Endothelial cell of umbilical vein (primary cell): ENCODE results near the gene MRPS34. TPM values are rescaled to one million over a fixed set of nuclear protein-coding genes. Genes with fewer than 3 reads are reported as not detected.

Experiments
- BruUV-seq: library from RNA; stranded (reverse); fragments of 400-500 nt; replicated peaks from 2 replicates; lab custom pipeline; 2021; lab: Mats Ljungman, UMichigan
- CTCF ChIA-PET: fragments of 300-600, 350-600 bp; sonication (Branson Sonifier 250); formaldehyde crosslinking; loops from one replicate; lab custom pipeline; 2021; ENCODE audit warnings: antibody characterized with exemption, inconsistent platforms; lab: Charles Lee
- POLR2A ChIA-PET: fragments of 300-600, 350-600 bp; sonication (Branson Sonifier 250); formaldehyde crosslinking; loops from one replicate; lab custom pipeline; 2021; ENCODE audit warnings: antibody characterized with exemption, inconsistent platforms; lab: Charles Lee
- DNase-seq: peaks from one replicate; pipeline ENCODE4 v3.0.0-alpha.2; 2011; ENCODE audit warnings: low read depth, low spot score
- FAIRE-seq: peaks from 2 replicates; lab custom pipeline; 2011; peaks lifted over from hg19 to GRCh38; lab: Jason Lieb, UNC
- H2AFZ ChIP-seq: 2 replicates; pipeline ENCODE4 v1.6.0; 2012; ENCODE audit warnings: low read depth, low read length, control low read depth, inconsistent platforms
- H3K27ac ChIP-seq: 2 replicates; pipeline ENCODE4 v1.5.1; 2011; ENCODE audit warnings: low read depth, mild to moderate bottlenecking, control low read depth, low read length, moderate library complexity; ENCODE audit not compliant: insufficient read depth
- H3K27me3 ChIP-seq, 2 experiments: 2 replicates each; pipeline versions ENCODE4 v1.6.0 to v1.6.1; 2011; ENCODE audit warnings: low read length in 2 of 2, mixed read lengths in 1 of 2; ENCODE audit not compliant: control insufficient read depth in 2 of 2, insufficient read depth in 2 of 2
- H3K36me3 ChIP-seq, 2 experiments: 2 replicates in 1 of 2; 3 replicates in 1 of 2; pipeline ENCODE4 v1.5.1; 2011; ENCODE audit warnings: low read length in 2 of 2, mild to moderate bottlenecking in 1 of 2, moderate library complexity in 1 of 2; ENCODE audit not compliant: control insufficient read depth in 2 of 2, insufficient read depth in 2 of 2; ENCODE audit errors: extremely low read depth in 1 of 2
- H3K4me1 ChIP-seq: 3 replicates; pipeline ENCODE4 v1.5.1; 2011; ENCODE audit warnings: mild to moderate bottlenecking, low read length; ENCODE audit not compliant: control insufficient read depth, insufficient read depth; ENCODE audit errors: extremely low read depth
- H3K4me2 ChIP-seq: 2 replicates; pipeline ENCODE4 v1.6.1; 2011; ENCODE audit warnings: low read length, control low read depth, mixed read lengths; ENCODE audit not compliant: insufficient read depth
- H3K4me3 ChIP-seq, 3 experiments: fragments of 200-600 bp in 1 of 3; sonication (generic), shearing (Covaris generic) in 1 of 3; replicated peaks in 1 of 3; 2 replicates each; pipeline ENCODE4 v1.5.1; 2011 to 2016; ENCODE audit warnings: control low read depth in 3 of 3, low read length in 3 of 3, mild to moderate bottlenecking in 2 of 3, inconsistent platforms in 1 of 3, low read depth in 1 of 3, moderate library complexity in 1 of 3; ENCODE audit not compliant: insufficient read depth in 1 of 3
- H3K79me2 ChIP-seq: 2 replicates; pipeline ENCODE4 v1.6.0; 2012; ENCODE audit warnings: low read length, inconsistent platforms; ENCODE audit not compliant: control insufficient read depth, insufficient read depth
- H3K9ac ChIP-seq: replicated peaks from 2 replicates; pipeline ENCODE3; 2011; ENCODE audit warnings: low read length, control low read depth; ENCODE audit not compliant: insufficient read depth; ENCODE audit errors: extremely low read depth
- H3K9me1 ChIP-seq: replicated peaks from 3 replicates; pipeline ENCODE4 v1.6.0; 2011; ENCODE audit warnings: mild to moderate bottlenecking, low read length; ENCODE audit not compliant: control insufficient read depth, insufficient read depth; ENCODE audit errors: extremely low read depth
- H3K9me3 ChIP-seq: replicated peaks from 2 replicates; pipeline ENCODE4 v1.5.1; 2012; ENCODE audit warnings: low read length, inconsistent platforms; ENCODE audit not compliant: control insufficient read depth, insufficient read depth
- H4K20me1 ChIP-seq: replicated peaks from 2 replicates; pipeline ENCODE3; 2011; ENCODE audit warnings: mild to moderate bottlenecking, low read length; ENCODE audit not compliant: control insufficient read depth, insufficient read depth; ENCODE audit errors: extremely low read depth
- CTCF ChIP-seq, 2 donors: IDR thresholded peaks; 1 replicate in 1 of 2; 2 replicates in 1 of 2; pipeline ENCODE4 v1.5.1; 2011; ENCODE audit warnings: low read length in 2 of 2, mild to moderate bottlenecking in 2 of 2, moderate library complexity in 2 of 2, control low read depth in 1 of 2, inconsistent platforms in 1 of 2, low read depth in 1 of 2; ENCODE audit not compliant: insufficient read depth in 1 of 2; ENCODE audit errors: extremely low read depth in 1 of 2
- EZH2 ChIP-seq: IDR thresholded peaks from 2 replicates; pipeline ENCODE4 v1.6.1; 2012; ENCODE audit warnings: borderline replicate concordance, low read depth, mild to moderate bottlenecking, moderate library complexity, low read length, inconsistent platforms; ENCODE audit not compliant: severe bottlenecking
- JUN ChIP-seq: IDR thresholded peaks from 2 replicates; pipeline ENCODE4 v1.6.1; 2011; ENCODE audit warnings: borderline replicate concordance, low read depth; ENCODE audit not compliant: insufficient read length, insufficient read depth
- MAX ChIP-seq: IDR thresholded peaks from 2 replicates; pipeline ENCODE4 v1.6.1; 2011; ENCODE audit not compliant: insufficient read depth, insufficient read length
- POLR2A ChIP-seq: IDR thresholded peaks from 2 replicates; pipeline ENCODE4 v1.6.1; 2012; ENCODE audit warnings: low read depth, mild to moderate bottlenecking, control low read depth, low read length
- dilution Hi-C: fragments of 300-500 bp; cut with MboI; formaldehyde crosslinking; loops from one replicate; pipeline ENCODE4 v1.15.0; 2019; ENCODE audit warnings: low sequenced_read_pairs; ENCODE audit not compliant: extremely low pct_ligation_motif_present
- intact Hi-C: fragments of 100-400 bp; cut with micrococcal nuclease; formaldehyde crosslinking; loops from one replicate; pipeline ENCODE4 v1.10.0; 2022
- polyA plus RNA-seq, 4 experiments: library from polyadenylated mRNA; depleted of rRNA in 3 of 4; stranded (reverse) in 3 of 4; unstranded in 1 of 4; fragments of >200 nt; gene quantifications; 2 replicates each; pipeline versions ENCODE4 v1.2.1 to v1.2.3, GENCODE V29; 2011 to 2012; ENCODE audit warnings: missing spikeins in 1 of 4
- total RNA-seq: library from RNA; stranded (reverse); gene quantifications from 2 replicates; pipeline ENCODE4 v1.2.3, GENCODE V29; 2021

Gene MRPS34
- total and polyA plus RNA-seq, 2 donors (not counting 3 experiments of a cell fraction or from before 2014, with no cell fraction given), result 82.1 to 102 TPM

- dilution Hi-C loops, result no loop called here
- Histone ChIP-seq H3K27ac (peak overlapping the region; percentile 24), H3K9ac (peak overlapping the region; percentile 77), H4K20me1 (no peaks in the 10 kb centered on the region), H3K36me3 (peaks cover 0 to 34% of the 10 kb centered on the region in 2 experiments), H3K9me3 (no peaks in the 10 kb centered on the region), H3K79me2 (peaks cover 25% of the 10 kb centered on the region), H3K4me3 (peak overlapping the region; percentile 70 to 75 (median 70)), H2AFZ (peak overlapping the region; percentile 18), H3K27me3 (no peaks in the 10 kb centered on the region), H3K4me1 (peaks cover 14% of the 10 kb centered on the region), H3K4me2 (peak overlapping the region; percentile 58), H3K9me1 (no peaks in the 10 kb centered on the region)
- BruUV-seq, result no TSS peak
- no peak for FAIRE-seq
- DNase-seq, result peak; percentile 26
- TF ChIP-seq CTCF (IDR thresholded peaks at IDR 0.05; ENCODE audit: extremely low read depth in 1 of 2, insufficient read depth in 1 of 2, low read depth in 1 of 2, low read length in 2 of 2), result peak in 1 of 2 donors; percentile 26
- peak; percentile 41 for TF ChIP-seq POLR2A
- TF ChIP-seq JUN, result no peak
- no peak for TF ChIP-seq EZH2
- TF ChIP-seq MAX, result no peak
- intact Hi-C loops, result loop anchor here (1.0 to 10.0 kb wide), 4 partner anchors 9 to 477 kb away; partner anchors contain the start of genes FAHD1, HAGH, MRPS34 and UBE2I
- POLR2A ChIA-PET, result interaction anchor here (1.0 to 1.2 kb wide), 7 partner anchors 8 to 361 kb away, joined by 3 to 6 read pairs (median 3); partner anchors contain the start of genes EME2, FAHD1, HAGH and MRPS34
- CTCF ChIA-PET, result interaction anchor here (0.6 to 1.7 kb wide), 8 partner anchors 8 to 76 kb away, joined by 3 to 16 read pairs (median 6); partner anchors contain the start of genes EME2, FAHD1, HAGH and MAPK8IP3
Observed at GRCh38 chr16:1781758-1782407, 8.9 kb upstream of the MRPS34 start.
